GM12892 (cell line): ENCODE results near the gene PDGFRB.

Experiments used
- POLR2A ChIP-seq: IDR thresholded peaks from 2 replicates; pipeline ENCODE4 v1.6.1; 2011; ENCODE audit warnings: low read depth, low read length, control low read depth
- POLR2AphosphoS5 ChIP-seq: IDR thresholded peaks from 2 replicates; pipeline ENCODE4 v1.6.1; 2011; ENCODE audit warnings: low read depth, low read length, control low read depth
- TAF1 ChIP-seq: IDR thresholded peaks from 2 replicates; pipeline ENCODE4 v1.6.1; 2011; ENCODE audit warnings: low read depth, mild to moderate bottlenecking, control low read depth, low read length, borderline replicate concordance

- TF ChIP-seq POLR2A (no peak), TAF1 (no peak), POLR2AphosphoS5 (no peak)
Observed at GRCh38 chr5:150107909-150108447, 47.7 kb downstream of the PDGFRB start.
